GM12878 (cell line): ENCODE data around the gene ARHGAP20.

Source experiments
- CREM ChIP-seq: IDR thresholded peaks from 2 replicates; pipeline ENCODE4 v1.6.1; 2014; ENCODE audit warnings: antibody characterized with exemption, low read depth
- JUND ChIP-seq: IDR thresholded peaks from 2 replicates; pipeline ENCODE4 v1.6.1; 2012; ENCODE audit warnings: low read depth, mild to moderate bottlenecking, low read length, improper control_type of control experiment, moderate library complexity
- KDM1A ChIP-seq: fragments of 200-600 bp; sonication (generic); IDR thresholded peaks from 2 replicates; pipeline ENCODE4 v1.6.1; 2016; ENCODE audit warnings: borderline replicate concordance
- POLR2AphosphoS5 ChIP-seq: IDR thresholded peaks from 2 replicates; pipeline ENCODE4 v1.6.1; 2011; ENCODE audit warnings: mild to moderate bottlenecking, low read length, inconsistent platforms
- ZNF384 ChIP-seq: IDR thresholded peaks from 2 replicates; pipeline ENCODE4 v1.6.1; 2012; ENCODE audit warnings: low read depth, mild to moderate bottlenecking, low read length, improper control_type of control experiment, borderline replicate concordance
- TF ChIP-seq, protein P1 (sequence below): IDR thresholded peaks from 2 replicates; pipeline ENCODE4 v1.6.1; 2012; ENCODE audit warnings: mild to moderate bottlenecking, low read depth, low read length

GRCh38 chr11:110738641-110739040, 26.4 kb upstream of the ARHGAP20 start:
- TF ChIP-seq POLR2AphosphoS5, result no peak
- TF ChIP-seq ZNF384, result no peak
- TF ChIP-seq, protein P1, sequence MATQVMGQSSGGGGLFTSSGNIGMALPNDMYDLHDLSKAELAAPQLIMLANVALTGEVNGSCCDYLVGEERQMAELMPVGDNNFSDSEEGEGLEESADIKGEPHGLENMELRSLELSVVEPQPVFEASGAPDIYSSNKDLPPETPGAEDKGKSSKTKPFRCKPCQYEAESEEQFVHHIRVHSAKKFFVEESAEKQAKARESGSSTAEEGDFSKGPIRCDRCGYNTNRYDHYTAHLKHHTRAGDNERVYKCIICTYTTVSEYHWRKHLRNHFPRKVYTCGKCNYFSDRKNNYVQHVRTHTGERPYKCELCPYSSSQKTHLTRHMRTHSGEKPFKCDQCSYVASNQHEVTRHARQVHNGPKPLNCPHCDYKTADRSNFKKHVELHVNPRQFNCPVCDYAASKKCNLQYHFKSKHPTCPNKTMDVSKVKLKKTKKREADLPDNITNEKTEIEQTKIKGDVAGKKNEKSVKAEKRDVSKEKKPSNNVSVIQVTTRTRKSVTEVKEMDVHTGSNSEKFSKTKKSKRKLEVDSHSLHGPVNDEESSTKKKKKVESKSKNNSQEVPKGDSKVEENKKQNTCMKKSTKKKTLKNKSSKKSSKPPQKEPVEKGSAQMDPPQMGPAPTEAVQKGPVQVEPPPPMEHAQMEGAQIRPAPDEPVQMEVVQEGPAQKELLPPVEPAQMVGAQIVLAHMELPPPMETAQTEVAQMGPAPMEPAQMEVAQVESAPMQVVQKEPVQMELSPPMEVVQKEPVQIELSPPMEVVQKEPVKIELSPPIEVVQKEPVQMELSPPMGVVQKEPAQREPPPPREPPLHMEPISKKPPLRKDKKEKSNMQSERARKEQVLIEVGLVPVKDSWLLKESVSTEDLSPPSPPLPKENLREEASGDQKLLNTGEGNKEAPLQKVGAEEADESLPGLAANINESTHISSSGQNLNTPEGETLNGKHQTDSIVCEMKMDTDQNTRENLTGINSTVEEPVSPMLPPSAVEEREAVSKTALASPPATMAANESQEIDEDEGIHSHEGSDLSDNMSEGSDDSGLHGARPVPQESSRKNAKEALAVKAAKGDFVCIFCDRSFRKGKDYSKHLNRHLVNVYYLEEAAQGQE, result no peak
- TF ChIP-seq CREM, result no peak
- no peak for TF ChIP-seq KDM1A
- no peak for TF ChIP-seq JUND
